Lung (tissue), 12 donors: Measurements from ENCODE around the gene HDAC4. TPM values are rescaled to one million over a fixed set of nuclear protein-coding genes. Genes with fewer than 3 reads are reported as not detected.

ENCODE experiments used
- ATAC-seq: fragments of 200-7000 bp; cut with Tn5 transposase; one replicate; pipeline ENCODE4 v1.9.1; 2020; ENCODE audit warnings: moderate number of reproducible peaks; ENCODE audit not compliant: insufficient read depth, low FRiP score
- DNase-seq, 3 donors: peaks; one replicate each; pipeline ENCODE4 v3.0.0-alpha.2; 2013 to 2017
- H3K27ac ChIP-seq, 2 donors: one replicate each; pipeline ENCODE4 v1.5.1; 2013; ENCODE audit warnings: mild to moderate bottlenecking in 2 of 2, moderate library complexity in 2 of 2, control low read depth in 1 of 2, inconsistent platforms in 1 of 2, low read depth in 1 of 2, low read length in 1 of 2
- H3K27me3 ChIP-seq, 3 donors: one replicate each; pipeline ENCODE4 v1.5.1; 2013; ENCODE audit warnings: low read length in 2 of 3; ENCODE audit not compliant: control insufficient read depth in 3 of 3, insufficient read depth in 3 of 3
- H3K36me3 ChIP-seq, 4 donors: one replicate each; pipeline ENCODE4 v1.5.1; 2013; ENCODE audit warnings: low read length in 4 of 4, mild to moderate bottlenecking in 1 of 4, moderate library complexity in 1 of 4; ENCODE audit not compliant: control insufficient read depth in 4 of 4, insufficient read depth in 4 of 4
- H3K4me1 ChIP-seq, 5 donors: one replicate each; pipeline ENCODE4 v1.5.1; 2013; ENCODE audit warnings: low read length in 5 of 5, mild to moderate bottlenecking in 2 of 5, moderate library complexity in 1 of 5; ENCODE audit not compliant: control insufficient read depth in 5 of 5, insufficient read depth in 5 of 5
- H3K4me3 ChIP-seq: one replicate; pipeline ENCODE4 v1.5.1; 2013; ENCODE audit warnings: mild to moderate bottlenecking, control low read depth, moderate library complexity
- H3K9ac ChIP-seq, 2 donors: one replicate each; pipeline ENCODE4 v1.5.1; 2013; ENCODE audit warnings: low read length in 2 of 2, control low read depth in 1 of 2; ENCODE audit not compliant: insufficient read depth in 1 of 2
- H3K9me3 ChIP-seq, 4 donors: one replicate each; pipeline ENCODE4 v1.5.1; 2013; ENCODE audit warnings: low read length in 3 of 4, mild to moderate bottlenecking in 1 of 4, moderate library complexity in 1 of 4; ENCODE audit not compliant: control insufficient read depth in 4 of 4, insufficient read depth in 3 of 4
- WGBS, 2 donors: extraction: QIAGEN DNeasy Blood & Tissue Kit; methylation state at CpG; one replicate each; pipeline ENCODE4 v1.1.7; 2013; 5-methylcytosine and 5-hydroxymethylcytosine counted together
- polyA plus RNA-seq, 2 donors: library from polyadenylated mRNA; stranded (reverse); fragments of 200-250 nt; gene quantifications; one replicate each; pipeline ENCODE4 v1.2.1, GENCODE V29; 2013
- total RNA-seq, 2 donors: library from RNA; depleted of rRNA in 1 of 2; stranded (reverse); fragments of >200 nt in 1 of 2; gene quantifications; one replicate each; pipeline ENCODE4 v1.2.1, GENCODE V29; 2014 to 2021
- TF ChIP-seq, protein P1 (sequence below): IDR thresholded peaks from 2 replicates; pipeline ENCODE4 v1.5.1; 2012; ENCODE audit warnings: mild to moderate bottlenecking; ENCODE audit errors: control extremely low read depth, extremely low read depth
- donor health status: control.
- donor health status: control.
- donor health status: Bipolar disorder and iron deficiency.
- donor health status: healthy.
- donor health status: DM: yes; HTN: yes; CAD: no.

The HDAC4 gene
- total and polyA plus RNA-seq, 4 donors: 6.9 to 47.7 (median 20.7) TPM

DNA sequence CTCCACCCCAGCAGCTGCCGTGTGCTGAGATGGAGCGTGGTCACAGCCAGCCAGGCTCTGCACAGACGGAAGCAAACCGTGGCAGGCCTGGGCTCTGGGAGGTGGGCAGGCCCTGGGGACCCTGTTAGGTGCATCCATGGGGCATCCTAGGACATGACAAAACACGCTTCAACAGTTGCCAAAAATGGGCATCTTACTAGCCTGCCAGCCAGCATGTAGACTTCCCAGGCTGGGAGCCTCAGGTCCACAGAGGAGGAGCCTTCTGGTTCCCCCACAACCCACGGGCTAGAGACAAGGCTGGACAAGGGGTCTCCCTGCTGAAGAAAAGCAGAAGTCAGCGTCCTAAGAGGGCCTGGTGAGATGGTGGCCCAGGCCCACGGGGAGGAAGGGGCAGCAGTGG, 139.5 kb downstream of the HDAC4 start:
- Histone ChIP-seq H3K36me3 (no peaks in the 10 kb centered on the region), H3K9ac (no peak overlapping the region), H3K4me1 (peaks cover 23 to 39% (median 32%) of the 10 kb centered on the region in 5 donors), H3K9me3 (peaks cover 0 to 5% (median 0%) of the 10 kb centered on the region in 4 donors), H3K27me3 (no peaks in the 10 kb centered on the region), H3K27ac (no peak overlapping the region), H3K4me3 (no peak overlapping the region)
- ATAC-seq (no peak), DNase-seq (no peak)
- WGBS, 2 donors: 82 to 92% methylated on average over 8 of the region's 8 CpGs
- TF ChIP-seq, protein P1, sequence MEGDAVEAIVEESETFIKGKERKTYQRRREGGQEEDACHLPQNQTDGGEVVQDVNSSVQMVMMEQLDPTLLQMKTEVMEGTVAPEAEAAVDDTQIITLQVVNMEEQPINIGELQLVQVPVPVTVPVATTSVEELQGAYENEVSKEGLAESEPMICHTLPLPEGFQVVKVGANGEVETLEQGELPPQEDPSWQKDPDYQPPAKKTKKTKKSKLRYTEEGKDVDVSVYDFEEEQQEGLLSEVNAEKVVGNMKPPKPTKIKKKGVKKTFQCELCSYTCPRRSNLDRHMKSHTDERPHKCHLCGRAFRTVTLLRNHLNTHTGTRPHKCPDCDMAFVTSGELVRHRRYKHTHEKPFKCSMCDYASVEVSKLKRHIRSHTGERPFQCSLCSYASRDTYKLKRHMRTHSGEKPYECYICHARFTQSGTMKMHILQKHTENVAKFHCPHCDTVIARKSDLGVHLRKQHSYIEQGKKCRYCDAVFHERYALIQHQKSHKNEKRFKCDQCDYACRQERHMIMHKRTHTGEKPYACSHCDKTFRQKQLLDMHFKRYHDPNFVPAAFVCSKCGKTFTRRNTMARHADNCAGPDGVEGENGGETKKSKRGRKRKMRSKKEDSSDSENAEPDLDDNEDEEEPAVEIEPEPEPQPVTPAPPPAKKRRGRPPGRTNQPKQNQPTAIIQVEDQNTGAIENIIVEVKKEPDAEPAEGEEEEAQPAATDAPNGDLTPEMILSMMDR: no peak

DNA sequence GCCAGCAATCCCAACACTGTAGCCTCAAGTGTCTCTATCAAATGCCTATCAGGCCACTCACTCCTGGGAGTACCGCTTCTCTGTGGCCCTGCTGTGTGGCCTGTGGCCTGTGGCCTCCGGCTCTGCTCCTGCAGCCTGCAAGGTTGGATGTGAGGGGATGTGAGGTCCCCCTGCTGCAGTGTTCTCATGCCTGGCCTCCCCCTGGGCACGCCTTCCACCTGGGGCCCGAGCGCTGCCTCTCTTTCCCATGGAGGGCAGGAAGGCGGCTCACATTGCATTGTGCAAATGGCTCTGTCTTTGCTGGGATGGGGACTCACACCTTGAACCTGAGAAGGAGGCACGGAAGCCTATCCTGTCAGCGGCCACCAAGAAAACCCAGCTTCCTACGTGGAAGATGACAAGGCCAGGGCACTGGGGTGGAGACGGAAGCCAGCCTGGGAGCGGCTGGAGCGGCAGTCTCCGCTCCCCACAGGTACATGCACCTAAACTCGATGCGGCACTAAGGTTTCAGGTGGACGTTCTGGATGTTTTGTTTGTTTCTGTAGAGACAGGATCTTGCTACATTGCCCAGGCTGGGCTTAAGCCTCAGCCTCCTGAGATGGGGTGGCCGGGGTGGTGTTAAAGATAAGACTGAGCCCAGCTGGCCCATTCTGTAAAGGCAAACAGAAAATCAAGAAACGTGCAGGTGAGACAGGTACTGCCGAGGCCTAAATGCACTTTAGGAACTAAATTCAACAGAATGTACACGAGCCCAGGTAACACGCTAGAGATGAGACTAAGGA, 140.1 kb downstream of the HDAC4 start:
- DNase-seq: peak in 1 of 3 donors; percentile 14
- Histone ChIP-seq H3K4me1 (peaks cover 23 to 38% (median 29%) of the 10 kb centered on the region in 5 donors), H3K9me3 (peaks cover 0 to 5% (median 0%) of the 10 kb centered on the region in 4 donors), H3K36me3 (no peaks in the 10 kb centered on the region), H3K27ac (no peak overlapping the region), H3K9ac (no peak overlapping the region), H3K27me3 (no peaks in the 10 kb centered on the region), H3K4me3 (no peak overlapping the region)
- no peak for ATAC-seq
- TF ChIP-seq, protein P1: no peak
- whole genome bisulfite sequencing, 2 donors: 92 to 96% methylated on average over 21 of the region's 21 CpGs

DNA sequence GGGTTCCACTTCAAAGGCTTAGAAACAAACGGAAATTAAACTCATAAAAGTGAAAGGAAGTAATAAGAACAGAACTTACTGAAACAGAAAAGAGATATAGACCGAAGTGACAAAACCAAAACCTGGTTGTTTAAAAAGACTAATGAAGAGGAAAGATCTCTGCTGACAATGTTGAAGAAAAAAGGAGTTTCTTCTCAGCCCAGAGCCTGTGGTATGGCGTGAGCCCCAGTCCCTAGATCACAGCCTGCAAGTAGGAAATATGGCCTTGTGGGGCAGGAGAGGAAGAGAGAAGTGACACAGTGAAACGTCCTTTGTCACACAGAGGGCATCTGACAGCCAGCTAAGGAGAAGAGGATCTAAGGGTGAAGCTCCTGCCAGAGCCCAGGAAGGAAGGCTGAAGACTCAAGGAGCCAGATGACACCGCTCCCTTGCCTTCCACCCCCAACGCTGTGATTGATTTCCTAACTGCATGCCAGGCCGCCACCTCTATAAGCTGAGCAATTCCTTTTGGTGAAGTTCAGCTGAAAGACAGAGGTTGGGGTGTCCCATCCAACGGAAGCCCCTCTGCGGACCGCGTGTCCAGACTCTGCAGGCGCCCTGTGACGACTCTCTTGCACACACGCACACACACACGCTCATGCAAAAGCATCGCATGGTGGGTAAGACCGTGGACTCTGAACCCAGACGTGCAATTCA, 141.1 kb downstream of the HDAC4 start:
- H3K9me3 ChIP-seq: peaks cover 0 to 5% (median 0%) of the 10 kb centered on the region in 4 donors
- peak overlapping the region; percentile 17 to 40 for H3K27ac ChIP-seq
- peaks cover 18 to 32% (median 22%) of the 10 kb centered on the region in 5 donors for H3K4me1 ChIP-seq
- ATAC-seq (no peak), DNase-seq (peak in 2 of 3 donors; percentile 39 to 44)
- TF ChIP-seq, protein P1: no peak
- H3K36me3 ChIP-seq: no peaks in the 10 kb centered on the region
- H3K27me3 ChIP-seq: no peaks in the 10 kb centered on the region
- WGBS, 2 donors: 61 to 76% methylated on average over 18 of the region's 18 CpGs
- no peak overlapping the region for H3K9ac ChIP-seq
- H3K4me3 ChIP-seq: no peak overlapping the region
